ENCODE results near the gene SORCS3.

- TF ChIP-seq CTCF (IDR thresholded peaks at IDR 0.05) (no peak), POLR2A (IDR thresholded peaks at IDR 0.05) (no peak)
These were observed 453.0 kb downstream of the SORCS3 start for GRCh38 chr10:105094048-105094447.

All from lower leg skin (tissue), 3 donors.